ENCODE data around the gene FAM98B.

Gene FAM98B

GRCh38 chr15:38463893-38464292 lies 10.0 kb downstream of the FAM98B start:
- no peak for DNase-seq

- DNase-seq = no peak
Measured at GRCh38 chr15:38464675-38465074, 10.7 kb downstream of the FAM98B start.

GRCh38 chr15:38470816-38471215 lies 16.9 kb downstream of the FAM98B start:
- no peak for DNase-seq

- no peak for DNase-seq
Measured at GRCh38 chr15:38471974-38472373, 18.0 kb downstream of the FAM98B start.

GRCh38 chr15:38474155-38474757 lies 20.3 kb downstream of the FAM98B start:
- DNase-seq = no peak

- no peak for DNase-seq
Measured at GRCh38 chr15:38475361-38475760, 21.4 kb downstream of the FAM98B start.

- DNase-seq = no peak
Measured at GRCh38 chr15:38476120-38476519, 22.2 kb downstream of the FAM98B start.

DNA sequence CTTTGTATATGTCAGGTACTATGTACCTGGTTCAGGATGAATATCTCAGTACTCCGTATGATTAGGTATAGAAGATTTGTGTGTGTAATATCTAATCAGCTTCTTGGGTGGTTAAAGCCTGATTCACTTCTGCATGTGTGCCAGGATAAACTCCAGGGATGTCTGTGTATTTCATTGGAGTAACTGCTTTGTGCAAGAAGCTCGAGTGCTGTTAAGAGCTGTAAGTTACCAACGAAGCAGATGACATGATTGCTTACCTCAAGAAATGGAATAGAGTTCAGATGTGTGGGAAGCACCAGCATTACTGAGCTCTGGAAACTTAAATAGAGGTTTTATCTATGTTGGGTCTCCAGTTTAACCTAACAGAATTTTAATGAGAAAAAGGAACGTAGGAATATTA lies 23.7 kb downstream of the FAM98B start:
- no peak for DNase-seq

- DNase-seq = no peak
Measured at GRCh38 chr15:38479266-38479665, 25.3 kb downstream of the FAM98B start.

- no peak for DNase-seq
Measured at GRCh38 chr15:38479756-38480155, 25.8 kb downstream of the FAM98B start.

DNA sequence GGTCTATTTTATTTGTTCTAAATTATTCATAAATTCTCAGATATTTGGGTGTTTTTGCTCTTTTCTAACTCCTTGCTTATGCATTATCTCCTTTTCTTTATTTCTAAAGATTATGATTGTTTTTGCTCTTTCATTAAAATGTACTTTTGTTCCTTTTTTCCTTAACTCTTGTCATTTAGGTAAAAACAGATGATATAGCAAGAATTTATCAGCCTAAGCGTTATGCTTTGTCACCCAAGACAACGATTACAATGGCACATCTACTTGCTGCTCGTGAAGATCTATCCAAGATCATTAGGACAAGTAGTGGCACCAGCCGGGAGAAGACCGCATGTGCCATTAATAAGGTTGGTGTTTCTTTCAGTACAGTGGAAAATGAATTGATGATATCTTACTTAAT lies 27.2 kb downstream of the FAM98B start:
- no peak for DNase-seq

- no peak for DNase-seq
Measured at GRCh38 chr15:38481761-38482160, 27.8 kb downstream of the FAM98B start.

DNA sequence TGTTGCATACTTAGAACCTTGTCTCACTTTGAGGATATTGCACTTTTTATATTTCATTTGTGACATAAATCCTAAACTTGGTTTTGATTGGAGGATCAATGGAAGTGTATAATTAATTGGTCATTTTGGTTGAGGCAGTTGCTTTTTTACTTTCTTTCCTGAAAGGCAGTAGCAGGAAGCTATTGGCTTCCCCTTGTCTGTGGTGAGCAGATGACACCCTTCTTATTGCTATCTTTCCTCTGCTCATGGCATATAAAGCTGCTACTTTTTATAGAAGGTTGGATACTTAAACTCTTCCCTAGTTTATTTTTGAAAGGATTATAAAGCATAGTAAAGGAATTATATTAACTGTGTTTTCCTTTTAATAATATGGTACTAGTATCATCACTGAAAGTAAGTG lies 28.6 kb downstream of the FAM98B start:
- no peak for DNase-seq

- no peak for DNase-seq
Measured at GRCh38 chr15:38486936-38487335, 33.0 kb downstream of the FAM98B start.

DNA sequence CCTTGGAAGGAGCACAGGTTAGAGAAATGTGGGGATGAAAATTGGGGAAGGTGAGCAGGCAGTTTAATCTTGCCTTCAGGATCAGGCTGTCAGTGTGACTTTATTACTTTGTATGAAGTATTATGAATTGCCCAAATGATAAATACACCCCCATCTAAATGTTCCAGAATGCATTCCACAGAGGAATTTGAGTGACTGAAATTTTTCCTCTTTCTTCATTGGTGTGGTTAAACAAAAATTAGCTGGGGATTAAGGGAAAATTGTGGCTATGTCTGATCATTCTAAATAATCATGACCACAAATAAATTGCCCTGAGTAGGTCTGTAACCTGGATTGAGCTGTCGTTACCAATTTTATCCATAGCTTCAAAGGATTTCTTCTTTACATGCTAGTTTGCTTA lies 33.5 kb downstream of the FAM98B start:
- DNase-seq = no peak

GRCh38 chr15:38490242-38490922 lies 36.5 kb downstream of the FAM98B start:
- DNase-seq = no peak

DNA sequence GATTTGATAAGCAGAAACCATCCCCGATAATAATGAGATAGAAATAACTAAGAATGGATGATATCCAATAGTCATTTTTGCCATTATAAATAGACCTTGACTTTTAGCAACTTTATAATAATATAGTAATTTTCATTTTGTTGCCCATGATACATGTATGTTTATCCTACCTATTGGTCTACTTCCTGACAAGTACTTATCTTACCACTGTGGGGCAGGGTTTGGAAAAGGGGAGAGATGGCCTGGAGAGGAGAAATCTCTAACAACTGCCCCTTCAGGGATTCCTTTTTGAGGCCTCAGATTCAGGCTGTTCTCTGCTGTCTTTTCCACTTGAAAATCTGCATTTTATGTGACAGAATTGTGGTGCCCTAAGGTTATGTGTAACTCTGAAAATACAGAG lies 42.2 kb downstream of the FAM98B start:
- DNase-seq = no peak

GRCh38 chr15:38499651-38500050 lies 45.7 kb downstream of the FAM98B start:
- no peak for DNase-seq

- no peak for DNase-seq
Measured at GRCh38 chr15:38503496-38503895, 49.6 kb downstream of the FAM98B start.

DNA sequence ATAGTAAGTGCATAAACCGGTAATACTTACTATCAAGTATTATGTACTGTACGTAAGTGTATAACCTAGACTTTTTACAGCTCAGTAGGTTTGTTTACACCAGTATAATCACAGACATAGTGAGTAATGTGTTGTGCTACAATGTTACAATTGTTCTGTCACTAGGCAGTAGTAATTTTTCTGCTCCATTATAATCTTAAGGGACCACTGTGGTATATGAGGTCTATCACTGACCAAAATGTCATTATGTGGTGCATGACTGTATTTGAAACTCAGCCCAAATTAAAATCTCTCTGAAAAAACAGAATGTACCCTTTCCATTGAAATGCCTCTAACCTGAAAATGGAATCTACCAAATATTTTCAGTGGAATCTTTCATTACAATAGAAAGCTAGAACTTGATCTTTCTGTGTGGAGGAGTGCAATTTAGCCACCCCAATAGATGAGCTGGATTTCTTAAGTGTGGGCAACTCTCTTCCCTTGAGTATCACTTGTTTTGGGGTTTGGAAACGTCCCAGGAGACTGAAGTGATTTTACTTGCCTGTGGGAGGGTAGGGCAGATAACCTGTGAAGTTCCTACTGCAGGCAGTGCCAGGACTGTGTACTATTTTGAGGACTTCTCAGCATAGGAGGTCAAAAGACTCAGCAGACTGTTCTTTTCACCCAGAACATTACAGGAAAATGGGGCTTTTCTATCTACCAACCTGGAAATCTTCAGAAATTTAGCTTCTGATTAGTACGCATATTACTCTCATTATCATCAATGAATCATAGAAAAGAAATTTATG lies 50.9 kb downstream of the FAM98B start:
- no peak for DNase-seq

- DNase-seq = no peak
Measured at GRCh38 chr15:38506997-38507396, 53.1 kb downstream of the FAM98B start.

DNA sequence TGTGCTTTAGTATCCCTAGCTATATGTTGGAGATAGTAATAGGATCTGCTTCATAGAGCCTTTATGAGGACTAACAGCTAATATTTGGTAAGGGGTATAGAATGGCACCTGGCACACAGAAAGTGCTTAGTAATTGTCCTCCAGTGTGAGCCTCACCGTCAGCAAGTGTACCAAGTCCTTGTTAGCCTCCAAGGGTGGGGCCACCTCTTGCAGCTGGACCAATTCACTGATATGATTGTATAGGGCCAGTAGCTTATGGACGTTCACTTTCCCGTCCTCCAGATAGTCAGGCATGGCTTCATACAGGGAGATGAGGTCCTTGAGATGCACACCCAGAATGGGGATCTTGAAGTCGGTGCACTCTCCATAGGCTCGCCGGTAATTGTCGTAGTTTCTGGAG lies 53.6 kb downstream of the FAM98B start:
- DNase-seq = no peak

DNA sequence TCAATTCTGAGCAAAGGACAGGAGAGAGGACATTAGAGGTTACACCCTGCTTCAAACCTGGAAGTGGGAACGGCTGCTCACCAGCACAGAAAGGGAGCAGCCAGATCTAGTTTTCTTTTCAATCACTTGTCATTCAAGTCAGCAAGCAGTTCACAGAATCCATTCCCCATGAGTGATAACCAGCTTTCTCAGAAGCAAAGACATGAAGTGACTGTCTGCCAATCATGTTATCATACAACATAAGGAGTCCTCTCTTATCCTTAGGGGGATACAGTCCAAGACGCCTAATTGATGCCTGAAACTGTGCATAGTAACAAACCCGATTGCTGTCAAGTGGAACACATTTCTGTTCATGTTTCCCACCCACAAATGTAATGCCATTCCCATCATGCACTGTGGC lies 54.7 kb downstream of the FAM98B start:
- no peak for DNase-seq

GRCh38 chr15:38509152-38509551 lies 55.2 kb downstream of the FAM98B start:
- DNase-seq = no peak

Data from NCI-H2029 (cell line).